ENCODE data around the gene PDZRN4. TPM values are rescaled to one million over a fixed set of nuclear protein-coding genes. Genes with fewer than 3 reads are reported as not detected.
"Not testable (repeated sequence)": the region's sequence is repeated elsewhere in the genome, so short reads cannot be mapped to it uniquely, and the experiment has no call there.

PDZRN4 gene
- total RNA-seq, 1 experiment from 2014 or later, result not detected

GRCh38 chr12:41556176-41556575 is 368.1 kb downstream of the PDZRN4 start:
- DNase-seq (ENCODE audit: low read depth), result no peak

GRCh38 chr12:41557344-41557743 is 369.2 kb downstream of the PDZRN4 start:
- no peak for DNase-seq (ENCODE audit: low read depth)

GRCh38 chr12:41558671-41559070 is 370.6 kb downstream of the PDZRN4 start:
- DNase-seq (ENCODE audit: low read depth), result no peak

GRCh38 chr12:41563051-41563450 is 374.9 kb downstream of the PDZRN4 start:
- DNase-seq (ENCODE audit: low read depth), result no peak

GRCh38 chr12:41564816-41565215 is 376.7 kb downstream of the PDZRN4 start:
- no peak for DNase-seq (ENCODE audit: low read depth)

- no peak for DNase-seq (ENCODE audit: low read depth)
Observed at GRCh38 chr12:41566703-41567102, 378.6 kb downstream of the PDZRN4 start.

- no peak for DNase-seq (ENCODE audit: low read depth)
Observed at GRCh38 chr12:41573445-41573844, 385.3 kb downstream of the PDZRN4 start.

- no peak for DNase-seq (ENCODE audit: low read depth)
Observed at GRCh38 chr12:41576925-41577324, 388.8 kb downstream of the PDZRN4 start.

GRCh38 chr12:41577995-41578394 is 389.9 kb downstream of the PDZRN4 start:
- no peak for DNase-seq (ENCODE audit: low read depth)

GRCh38 chr12:41585784-41586183 is 397.7 kb downstream of the PDZRN4 start:
- no peak for DNase-seq (ENCODE audit: low read depth)

- no peak for DNase-seq (ENCODE audit: low read depth)
Observed at GRCh38 chr12:41587574-41587973, 399.5 kb downstream of the PDZRN4 start.

- DNase-seq (ENCODE audit: low read depth), result no peak
Observed at GRCh38 chr12:41589878-41590277, 401.8 kb downstream of the PDZRN4 start.

- DNase-seq (ENCODE audit: low read depth), result no peak
Observed at GRCh38 chr12:41596190-41596589, 408.1 kb downstream of the PDZRN4 start.

- peak; percentile 47 for DNase-seq (ENCODE audit: low read depth)
Observed at GRCh38 chr12:41604830-41605229, 416.7 kb downstream of the PDZRN4 start.

- peak; percentile 4 for DNase-seq (ENCODE audit: low read depth)
Observed at GRCh38 chr12:41605545-41606305, 417.6 kb downstream of the PDZRN4 start.

GRCh38 chr12:41606468-41607445 is 418.6 kb downstream of the PDZRN4 start:
- DNase-seq (ENCODE audit: low read depth), result no peak

GRCh38 chr12:41612892-41613557 is 424.9 kb downstream of the PDZRN4 start:
- no peak for DNase-seq (ENCODE audit: low read depth)

- not testable (repeated sequence) for DNase-seq (ENCODE audit: low read depth)
Observed at GRCh38 chr12:41615174-41615573, 427.1 kb downstream of the PDZRN4 start.

- DNase-seq (ENCODE audit: low read depth), result no peak
Observed at GRCh38 chr12:41619705-41620104, 431.6 kb downstream of the PDZRN4 start.

- no peak for DNase-seq (ENCODE audit: low read depth)
Observed at GRCh38 chr12:41621291-41621690, 433.2 kb downstream of the PDZRN4 start.
